SK-N-MC (cell line): ENCODE data around the gene NKAIN2.
"Not testable (repeated sequence)": the region's sequence is repeated elsewhere in the genome, so short reads cannot be mapped to it uniquely, and the experiment has no call there.

Experiments used
- DNase-seq: peaks from one replicate; pipeline ENCODE4 v3.0.0-alpha.2; 2011; ENCODE audit warnings: low read depth, low spot score
- H3K27ac ChIP-seq: fragments of 200-600 bp; sonication (generic); 2 replicates; pipeline ENCODE4 v1.5.1; 2016; ENCODE audit warnings: mixed run types
- H3K36me3 ChIP-seq: fragments of 200-600 bp; sonication (generic); 2 replicates; pipeline ENCODE4 v1.6.1; 2017; ENCODE audit warnings: antibody characterized with exemption, low read length, mixed read lengths; ENCODE audit not compliant: insufficient read depth
- H3K4me3 ChIP-seq: fragments of 200-600 bp; sonication (generic); 2 replicates; pipeline ENCODE4 v1.5.1; 2016
- H3K9ac ChIP-seq: fragments of 200-600 bp; sonication (generic); 2 replicates; pipeline ENCODE4 v1.8.0; 2017; ENCODE audit warnings: mixed run types, mixed read lengths; ENCODE audit not compliant: insufficient read length
- H3K9me3 ChIP-seq: fragments of 200-600 bp; sonication (generic); 2 replicates; pipeline ENCODE4 v1.6.1; 2017; ENCODE audit warnings: low read depth, mild to moderate bottlenecking, antibody characterized with exemption, low read length, moderate library complexity, mixed read lengths
- EZH2 ChIP-seq: fragments of 200-600 bp; sonication (generic); IDR thresholded peaks from one replicate; pipeline ENCODE4 v1.6.1; 2017; ENCODE audit warnings: antibody characterized with exemption
- FOXP2 ChIP-seq: optimal IDR thresholded peaks from 2 replicates; pipeline ENCODE3; 2011; ENCODE audit warnings: mild to moderate bottlenecking, moderate library complexity; ENCODE audit not compliant: insufficient read depth; ENCODE audit errors: extremely low read length, control extremely low read depth
- POLR2AphosphoS5 ChIP-seq: IDR thresholded peaks from 2 replicates; pipeline ENCODE4 v1.6.1; 2012; ENCODE audit warnings: mild to moderate bottlenecking, low read depth, low read length, borderline replicate concordance

Gene NKAIN2

GRCh38 chr6:124147621-124148020, 344.0 kb downstream of the NKAIN2 start:
- Histone ChIP-seq H3K27ac (no peak overlapping the region), H3K9ac (no peak overlapping the region), H3K4me3 (no peak overlapping the region), H3K9me3 (no peaks in the 10 kb centered on the region), H3K36me3 (no peaks in the 10 kb centered on the region)
- DNase-seq = no peak
- no peak for TF ChIP-seq POLR2AphosphoS5
- TF ChIP-seq FOXP2 = no peak
- TF ChIP-seq EZH2 = no peak

- H3K36me3 ChIP-seq = no peaks in the 10 kb centered on the region
Observed at GRCh38 chr6:124148236-124148957, 344.7 kb downstream of the NKAIN2 start.

GRCh38 chr6:124149646-124150045, 346.0 kb downstream of the NKAIN2 start:
- Histone ChIP-seq H3K9me3 (no peaks in the 10 kb centered on the region), H3K4me3 (no peak overlapping the region), H3K36me3 (no peaks in the 10 kb centered on the region), H3K27ac (no peak overlapping the region), H3K9ac (no peak overlapping the region)
- no peak for DNase-seq
- TF ChIP-seq EZH2 = no peak

More at GRCh38 chr6:124148236-124148957, 344.7 kb downstream of the NKAIN2 start:
- H3K4me3 ChIP-seq = no peak overlapping the region
- no peak overlapping the region for H3K9ac ChIP-seq
- DNase-seq = no peak
- no peak overlapping the region for H3K27ac ChIP-seq
- TF ChIP-seq POLR2AphosphoS5 = no peak
- no peak for TF ChIP-seq FOXP2
- no peak for TF ChIP-seq EZH2
- H3K9me3 ChIP-seq = no peaks in the 10 kb centered on the region

- no peak overlapping the region for H3K4me3 ChIP-seq
- no peak overlapping the region for H3K9ac ChIP-seq
- DNase-seq = no peak
- no peak overlapping the region for H3K27ac ChIP-seq
- H3K9me3 ChIP-seq = no peaks in the 10 kb centered on the region
- no peaks in the 10 kb centered on the region for H3K36me3 ChIP-seq
- TF ChIP-seq POLR2AphosphoS5 (no peak), EZH2 (no peak), FOXP2 (no peak)
Observed at GRCh38 chr6:124158024-124158423, 354.4 kb downstream of the NKAIN2 start.

GRCh38 chr6:124163676-124164075, 360.0 kb downstream of the NKAIN2 start:
- Histone ChIP-seq H3K4me3 (peak overlapping the region; percentile 49; the same call in 1 of the 2 replicates), H3K36me3 (no peaks in the 10 kb centered on the region), H3K27ac (peak overlapping the region; percentile 76; the same call in 1 of the 2 replicates), H3K9me3 (no peaks in the 10 kb centered on the region), H3K9ac (no peak overlapping the region)
- TF ChIP-seq POLR2AphosphoS5 (no peak), FOXP2 (no peak), EZH2 (no peak)
- no peak for DNase-seq

GRCh38 chr6:124164343-124164742, 360.7 kb downstream of the NKAIN2 start:
- DNase-seq = peak; percentile 81
- peak overlapping the region; percentile 76; the same call in 1 of the 2 replicates for H3K27ac ChIP-seq
- H3K36me3 ChIP-seq = no peaks in the 10 kb centered on the region
- TF ChIP-seq EZH2 = no peak
- TF ChIP-seq FOXP2 = no peak
- no peak for TF ChIP-seq POLR2AphosphoS5
- H3K4me3 ChIP-seq = peak overlapping the region; percentile 49
- peak overlapping the region; percentile 2 for H3K9ac ChIP-seq
- H3K9me3 ChIP-seq = no peaks in the 10 kb centered on the region

GRCh38 chr6:124167249-124167648, 363.6 kb downstream of the NKAIN2 start:
- not testable (repeated sequence) for H3K9ac ChIP-seq, H3K36me3 ChIP-seq, H3K27ac ChIP-seq, H3K4me3 ChIP-seq, H3K9me3 ChIP-seq, DNase-seq

GRCh38 chr6:124190256-124190655, 386.6 kb downstream of the NKAIN2 start:
- no peak for DNase-seq
- no peaks in the 10 kb centered on the region for H3K9me3 ChIP-seq
- peak overlapping the region; percentile 44; the same call in 1 of the 2 replicates for H3K27ac ChIP-seq
- no peak overlapping the region for H3K9ac ChIP-seq
- no peak; the same call in 1 of the 2 replicates for TF ChIP-seq POLR2AphosphoS5
- H3K36me3 ChIP-seq = no peaks in the 10 kb centered on the region
- no peak overlapping the region for H3K4me3 ChIP-seq

- no peak overlapping the region for H3K27ac ChIP-seq
- TF ChIP-seq POLR2AphosphoS5 (no peak), FOXP2 (no peak), EZH2 (no peak)
- H3K9ac ChIP-seq = no peak overlapping the region
- no peak overlapping the region for H3K4me3 ChIP-seq
- DNase-seq = no peak
- no peaks in the 10 kb centered on the region for H3K9me3 ChIP-seq
- no peaks in the 10 kb centered on the region for H3K36me3 ChIP-seq
Observed at GRCh38 chr6:124193132-124193531, 389.5 kb downstream of the NKAIN2 start.
